Activated naive CD4-positive, alpha-beta T cell treated with anti-CD3 and anti-CD28 coated beads, Interleukin-2, amount 50 U/mL, for 72 hours (primary cell): Measurements from ENCODE around the gene TMEM132C. TPM values are rescaled to one million over a fixed set of nuclear protein-coding genes. Genes with fewer than 3 reads are reported as not detected.

ENCODE experiments used
- ATAC-seq, 2 donors: fragments of 150-1000 bp; cut with Tn5 transposase; 2 replicates each; pipeline ENCODE4 v1.10.0; 2021; ENCODE audit warnings: mild to moderate bottlenecking in 2 of 2, moderate library complexity in 2 of 2
- DNase-seq, 2 donors: peaks; one replicate each; pipeline ENCODE4 v3.0.0; 2021 to 2022; ENCODE audit warnings: low spot score in 2 of 2
- H3K27ac Mint-ChIP-seq, 2 donors: one replicate each; pipeline ENCODE4 v1.8.0; 2022; ENCODE audit warnings: mild to moderate bottlenecking in 2 of 2, mixed read lengths in 2 of 2
- H3K36me3 Mint-ChIP-seq, 2 donors: one replicate each; pipeline ENCODE4 v1.8.0; 2022; ENCODE audit warnings: mixed read lengths in 2 of 2
- H3K9me3 Mint-ChIP-seq, 2 donors: one replicate each; pipeline ENCODE4 v1.8.0; 2022; ENCODE audit warnings: mixed read lengths in 2 of 2
- total RNA-seq, 2 donors: library from RNA; stranded (reverse); gene quantifications; one replicate each; pipeline ENCODE4 v1.2.3, GENCODE V29; 2022

Gene TMEM132C
- total RNA-seq, 2 donors from 2014 or later, result not detected

- Mint-ChIP-seq H3K27ac (no peak overlapping the region), H3K36me3 (peaks cover 0 to 11% of the 10 kb centered on the region in 2 donors), H3K9me3 (peaks cover 5 to 7% of the 10 kb centered on the region in 2 donors)
- no peak for ATAC-seq
- no peak for DNase-seq
Observed at GRCh38 chr12:128420163-128420562, 153.2 kb downstream of the TMEM132C start.

GRCh38 chr12:128421375-128421774 is 154.4 kb downstream of the TMEM132C start:
- H3K36me3 Mint-ChIP-seq, result peaks cover 0 to 11% of the 10 kb centered on the region in 2 donors
- no peak overlapping the region for H3K27ac Mint-ChIP-seq
- ATAC-seq (no peak), DNase-seq (no peak)
- H3K9me3 Mint-ChIP-seq, result peaks cover 6 to 7% of the 10 kb centered on the region in 2 donors

GRCh38 chr12:128423205-128423604 is 156.2 kb downstream of the TMEM132C start:
- peaks cover 0 to 11% of the 10 kb centered on the region in 2 donors for H3K36me3 Mint-ChIP-seq
- DNase-seq, result no peak
- no peak for ATAC-seq
- peaks cover 6 to 7% of the 10 kb centered on the region in 2 donors for H3K9me3 Mint-ChIP-seq
- no peak overlapping the region for H3K27ac Mint-ChIP-seq

- Mint-ChIP-seq H3K27ac (no peak overlapping the region), H3K36me3 (peaks cover 0 to 11% of the 10 kb centered on the region in 2 donors), H3K9me3 (peaks cover 6 to 7% of the 10 kb centered on the region in 2 donors)
- ATAC-seq, result no peak
- no peak for DNase-seq
Observed at GRCh38 chr12:128424931-128425431, 158.0 kb downstream of the TMEM132C start.

GRCh38 chr12:128425666-128426331 is 158.8 kb downstream of the TMEM132C start:
- Mint-ChIP-seq H3K36me3 (peaks cover 0 to 11% of the 10 kb centered on the region in 2 donors), H3K27ac (no peak overlapping the region), H3K9me3 (peaks cover 3 to 6% of the 10 kb centered on the region in 2 donors)
- ATAC-seq, result no peak
- no peak for DNase-seq

- DNase-seq, result no peak
- H3K9me3 Mint-ChIP-seq, result peaks cover 3 to 6% of the 10 kb centered on the region in 2 donors
Observed at GRCh38 chr12:128426511-128426910, 159.5 kb downstream of the TMEM132C start.

GRCh38 chr12:128439796-128440195 is 172.8 kb downstream of the TMEM132C start:
- ATAC-seq, result no peak
- H3K36me3 Mint-ChIP-seq, result no peaks in the 10 kb centered on the region
- no peak overlapping the region for H3K27ac Mint-ChIP-seq
- DNase-seq, result no peak
- no peaks in the 10 kb centered on the region for H3K9me3 Mint-ChIP-seq

More at GRCh38 chr12:128426511-128426910, 159.5 kb downstream of the TMEM132C start:
- Mint-ChIP-seq H3K27ac (no peak overlapping the region), H3K36me3 (peaks cover 0 to 11% of the 10 kb centered on the region in 2 donors)
- ATAC-seq, result no peak

GRCh38 chr12:128442096-128442495 is 175.1 kb downstream of the TMEM132C start:
- no peaks in the 10 kb centered on the region for H3K9me3 Mint-ChIP-seq

GRCh38 chr12:128444598-128444997 is 177.6 kb downstream of the TMEM132C start:
- Mint-ChIP-seq H3K36me3 (no peaks in the 10 kb centered on the region), H3K9me3 (no peaks in the 10 kb centered on the region), H3K27ac (no peak overlapping the region)
- ATAC-seq (no peak), DNase-seq (no peak)

More at GRCh38 chr12:128442096-128442495, 175.1 kb downstream of the TMEM132C start:
- DNase-seq, result no peak
- Mint-ChIP-seq H3K36me3 (no peaks in the 10 kb centered on the region), H3K27ac (no peak overlapping the region)
- ATAC-seq, result no peak

- no peaks in the 10 kb centered on the region for H3K9me3 Mint-ChIP-seq
- no peaks in the 10 kb centered on the region for H3K36me3 Mint-ChIP-seq
- ATAC-seq (no peak), DNase-seq (no peak)
- H3K27ac Mint-ChIP-seq, result no peak overlapping the region
Observed at GRCh38 chr12:128445415-128446127, 178.6 kb downstream of the TMEM132C start.

- Mint-ChIP-seq H3K36me3 (no peaks in the 10 kb centered on the region), H3K27ac (no peak overlapping the region), H3K9me3 (no peaks in the 10 kb centered on the region)
- DNase-seq (no peak), ATAC-seq (no peak)
Observed at GRCh38 chr12:128449146-128449894, 182.3 kb downstream of the TMEM132C start.

GRCh38 chr12:128450810-128451209 is 183.8 kb downstream of the TMEM132C start:
- H3K27ac Mint-ChIP-seq, result no peak overlapping the region
- H3K9me3 Mint-ChIP-seq, result no peaks in the 10 kb centered on the region
- ATAC-seq, result no peak
- H3K36me3 Mint-ChIP-seq, result no peaks in the 10 kb centered on the region
- no peak for DNase-seq

GRCh38 chr12:128455851-128456250 is 188.9 kb downstream of the TMEM132C start:
- no peaks in the 10 kb centered on the region for H3K36me3 Mint-ChIP-seq
- no peak overlapping the region for H3K27ac Mint-ChIP-seq
- H3K9me3 Mint-ChIP-seq, result peaks cover 0 to 9% of the 10 kb centered on the region in 2 donors

GRCh38 chr12:128456922-128457321 is 190.0 kb downstream of the TMEM132C start:
- DNase-seq (no peak), ATAC-seq (no peak)
- H3K36me3 Mint-ChIP-seq, result no peaks in the 10 kb centered on the region
- H3K27ac Mint-ChIP-seq, result no peak overlapping the region
- peaks cover 0 to 9% of the 10 kb centered on the region in 2 donors for H3K9me3 Mint-ChIP-seq

More at GRCh38 chr12:128455851-128456250, 188.9 kb downstream of the TMEM132C start:
- ATAC-seq (no peak), DNase-seq (no peak)

- H3K36me3 Mint-ChIP-seq, result no peaks in the 10 kb centered on the region
- no peak for DNase-seq
- no peak for ATAC-seq
- peaks cover 4 to 13% of the 10 kb centered on the region in 2 donors for H3K9me3 Mint-ChIP-seq
- no peak overlapping the region for H3K27ac Mint-ChIP-seq
Observed at GRCh38 chr12:128458301-128458974, 191.5 kb downstream of the TMEM132C start.

GRCh38 chr12:128459067-128459466 is 192.1 kb downstream of the TMEM132C start:
- H3K36me3 Mint-ChIP-seq, result no peaks in the 10 kb centered on the region
- H3K27ac Mint-ChIP-seq, result peak overlapping the region in 1 of 2 donors; percentile 6
- ATAC-seq (no peak), DNase-seq (no peak)
- peaks cover 5 to 13% of the 10 kb centered on the region in 2 donors for H3K9me3 Mint-ChIP-seq
